Measurements from ENCODE around the gene EPHA4.

Gene EPHA4

DNA sequence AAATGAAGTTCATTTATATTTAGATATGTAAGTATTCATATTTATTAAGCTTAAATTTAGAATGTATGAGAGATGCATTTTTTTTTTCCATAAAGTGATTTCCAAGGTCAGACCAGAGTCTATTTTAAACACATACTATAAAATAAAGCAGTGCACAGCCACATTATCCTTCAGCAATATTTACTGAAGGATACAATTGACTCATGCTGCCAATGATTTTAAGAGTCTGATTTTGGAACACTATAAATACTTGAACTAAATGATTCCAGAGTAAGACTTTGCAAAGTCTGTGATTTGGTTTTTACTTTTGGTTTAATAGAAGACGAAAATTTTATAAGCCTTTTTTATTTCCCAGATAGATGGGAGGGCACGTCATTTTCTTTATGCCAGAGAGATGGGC is 107.1 kb downstream of the EPHA4 start:
- TF ChIP-seq, protein P1, sequence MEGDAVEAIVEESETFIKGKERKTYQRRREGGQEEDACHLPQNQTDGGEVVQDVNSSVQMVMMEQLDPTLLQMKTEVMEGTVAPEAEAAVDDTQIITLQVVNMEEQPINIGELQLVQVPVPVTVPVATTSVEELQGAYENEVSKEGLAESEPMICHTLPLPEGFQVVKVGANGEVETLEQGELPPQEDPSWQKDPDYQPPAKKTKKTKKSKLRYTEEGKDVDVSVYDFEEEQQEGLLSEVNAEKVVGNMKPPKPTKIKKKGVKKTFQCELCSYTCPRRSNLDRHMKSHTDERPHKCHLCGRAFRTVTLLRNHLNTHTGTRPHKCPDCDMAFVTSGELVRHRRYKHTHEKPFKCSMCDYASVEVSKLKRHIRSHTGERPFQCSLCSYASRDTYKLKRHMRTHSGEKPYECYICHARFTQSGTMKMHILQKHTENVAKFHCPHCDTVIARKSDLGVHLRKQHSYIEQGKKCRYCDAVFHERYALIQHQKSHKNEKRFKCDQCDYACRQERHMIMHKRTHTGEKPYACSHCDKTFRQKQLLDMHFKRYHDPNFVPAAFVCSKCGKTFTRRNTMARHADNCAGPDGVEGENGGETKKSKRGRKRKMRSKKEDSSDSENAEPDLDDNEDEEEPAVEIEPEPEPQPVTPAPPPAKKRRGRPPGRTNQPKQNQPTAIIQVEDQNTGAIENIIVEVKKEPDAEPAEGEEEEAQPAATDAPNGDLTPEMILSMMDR (IDR thresholded peaks at IDR 0.05; ENCODE audit: low read depth, low read length): no peak
- DNase-seq (ENCODE audit: extremely low read depth, low read depth): no peak

DNA sequence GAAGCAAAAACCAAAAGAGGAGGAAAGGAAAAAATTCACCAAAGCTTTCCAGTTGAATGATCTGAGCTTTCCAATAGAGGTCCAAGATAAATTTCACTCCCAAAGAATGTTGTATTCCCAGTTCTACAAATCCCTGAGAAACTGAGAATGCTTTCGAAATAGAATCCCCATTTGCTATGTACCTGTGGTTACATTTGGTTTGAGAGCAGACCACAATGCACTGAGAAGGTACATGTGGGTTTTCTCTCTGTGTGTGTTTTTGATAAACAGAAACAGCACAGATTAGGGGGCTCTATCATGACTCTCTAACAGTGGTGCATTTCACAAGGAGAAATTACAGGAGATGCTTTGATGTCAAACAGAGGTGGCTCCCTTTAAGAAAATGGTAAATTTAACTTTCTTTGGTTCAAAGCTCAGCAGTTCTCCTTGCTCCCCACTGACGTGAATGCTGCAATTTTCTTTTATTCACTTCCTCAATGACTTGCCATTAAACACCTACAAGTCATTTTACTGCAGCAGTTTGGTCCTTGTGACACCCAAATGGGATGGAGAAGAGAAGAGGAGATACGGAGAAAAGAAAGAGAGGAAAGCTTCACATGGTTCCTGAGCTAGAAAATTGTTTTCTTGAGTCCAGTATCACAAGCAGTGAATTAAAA is 108.7 kb downstream of the EPHA4 start:
- DNase-seq (ENCODE audit: extremely low read depth, low read depth): no peak
- TF ChIP-seq, protein P1 (IDR thresholded peaks at IDR 0.05; ENCODE audit: low read depth, low read length): no peak

DNA sequence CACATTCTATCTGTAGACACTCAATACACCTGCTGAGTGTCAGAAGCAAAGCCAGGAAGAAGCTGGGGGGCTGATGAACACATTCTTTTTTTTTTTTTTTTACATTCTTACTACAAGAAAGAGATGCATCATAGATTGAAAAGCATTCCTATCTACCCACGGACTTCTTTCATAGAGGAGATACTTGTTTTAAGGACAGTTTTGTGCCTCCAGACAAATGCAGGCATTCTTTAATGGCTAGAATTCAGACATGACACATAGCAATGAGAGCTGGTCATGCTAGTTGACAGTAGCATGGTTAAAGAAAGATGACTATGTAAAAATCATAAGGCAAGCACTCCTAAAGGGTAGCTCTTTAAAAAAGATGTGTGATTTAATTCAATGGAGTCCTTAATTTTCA is 110.2 kb downstream of the EPHA4 start:
- no peak for DNase-seq (ENCODE audit: extremely low read depth, low read depth)
- TF ChIP-seq, protein P1 (IDR thresholded peaks at IDR 0.05; ENCODE audit: low read depth, low read length): no peak

DNA sequence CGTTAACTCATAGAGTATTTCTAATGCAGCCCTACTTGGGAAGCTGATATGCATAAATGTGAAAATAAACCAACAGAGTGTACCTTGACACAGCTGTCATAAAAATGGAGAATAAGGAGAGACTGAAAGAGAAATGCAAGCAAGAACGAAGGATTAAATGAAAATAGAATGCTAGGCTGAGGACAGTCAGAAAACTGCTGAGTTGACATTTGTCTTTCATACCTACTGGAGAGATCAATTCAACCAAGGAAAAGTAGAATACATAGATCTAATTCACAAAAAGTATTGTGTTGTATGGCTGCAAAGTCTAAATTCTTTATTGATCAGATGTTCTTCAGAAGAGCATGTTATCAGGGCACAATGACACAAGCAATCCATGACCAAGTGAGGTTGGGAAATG is 112.0 kb downstream of the EPHA4 start:
- TF ChIP-seq, protein P1 (IDR thresholded peaks at IDR 0.05; ENCODE audit: low read depth, low read length): no peak

DNA sequence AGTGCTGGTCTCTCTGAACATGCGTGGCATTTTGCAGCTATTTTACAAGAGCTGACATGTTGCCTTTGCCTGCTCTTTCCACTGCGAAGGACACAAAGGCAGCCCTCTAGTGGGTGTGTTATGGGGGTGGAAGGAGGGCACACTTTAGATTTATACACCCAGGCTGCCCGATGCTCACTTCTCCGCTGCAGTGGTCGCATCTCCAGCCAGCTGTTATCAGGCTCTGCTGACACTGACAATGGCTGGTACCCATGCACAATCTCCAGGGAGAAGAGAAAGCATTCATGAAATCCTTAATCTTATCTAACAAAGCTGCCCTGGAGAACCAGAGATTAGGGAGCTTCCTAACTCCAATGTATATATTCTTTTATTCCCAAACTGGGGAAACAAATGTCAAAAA is 113.5 kb downstream of the EPHA4 start:
- TF ChIP-seq, protein P1 (IDR thresholded peaks at IDR 0.05; ENCODE audit: low read depth, low read length): no peak
- DNase-seq (ENCODE audit: extremely low read depth, low read depth): no peak

More for the DNA sequence above, 112.0 kb downstream of the EPHA4 start:
- DNase-seq (ENCODE audit: extremely low read depth, low read depth): no peak

DNA sequence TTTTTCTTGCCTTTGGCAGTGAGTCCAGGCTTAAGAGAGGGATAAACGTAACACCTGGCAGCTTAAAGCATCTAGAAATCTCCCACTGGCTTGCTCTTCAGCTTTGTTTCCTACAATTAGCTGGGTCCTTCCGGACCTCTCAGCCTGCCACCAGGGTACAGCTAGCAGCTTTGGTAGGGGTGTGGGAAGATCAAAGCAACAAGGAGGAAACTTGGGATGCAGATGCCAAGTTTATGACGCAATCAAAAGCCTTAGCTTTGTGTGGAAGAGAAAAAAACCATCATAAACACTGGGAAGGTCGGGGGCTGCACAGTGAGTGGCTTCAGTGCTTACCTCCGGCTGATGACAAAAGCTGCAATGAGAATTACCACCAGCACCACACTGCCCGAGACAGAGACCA is 116.9 kb downstream of the EPHA4 start:
- no peak for DNase-seq (ENCODE audit: extremely low read depth, low read depth)
- TF ChIP-seq, protein P1 (IDR thresholded peaks at IDR 0.05; ENCODE audit: low read depth, low read length): no peak

DNA sequence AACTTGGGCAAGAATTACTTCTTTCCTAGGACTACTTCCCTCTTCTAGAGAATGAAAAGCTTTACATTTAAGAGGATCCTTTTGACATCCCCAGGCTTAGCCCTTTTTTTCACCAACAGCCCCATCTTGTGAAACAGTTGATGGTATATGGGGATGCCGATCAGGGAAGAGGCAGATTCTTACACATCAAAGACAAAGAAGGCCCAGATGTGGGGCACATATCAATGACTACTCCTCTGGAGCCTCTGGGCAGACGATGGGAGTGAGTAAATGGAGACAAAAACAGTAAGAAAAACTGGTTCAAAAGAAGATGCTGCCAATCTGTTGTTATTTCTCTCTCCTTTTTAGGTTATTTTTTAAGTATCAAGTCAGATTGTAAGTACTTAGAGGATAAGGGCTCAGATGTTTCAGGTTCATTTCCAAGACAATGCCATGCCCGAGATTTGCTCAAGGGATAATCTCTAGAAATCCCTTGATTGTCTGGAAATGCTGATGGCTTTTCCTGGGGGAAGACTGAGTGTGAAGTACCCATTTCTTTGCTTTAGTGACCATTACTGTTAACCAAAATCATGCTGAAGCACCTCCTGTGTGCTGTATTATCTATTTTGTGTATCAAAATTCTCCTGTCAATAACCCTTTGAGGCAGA is 117.5 kb downstream of the EPHA4 start:
- TF ChIP-seq, protein P1 (IDR thresholded peaks at IDR 0.05; ENCODE audit: low read depth, low read length): no peak
- DNase-seq (ENCODE audit: extremely low read depth, low read depth): no peak
